Osteoblast (primary cell): ENCODE measurements around the gene ARFGAP3. TPM values are rescaled to one million over a fixed set of nuclear protein-coding genes. Genes with fewer than 3 reads are reported as not detected.

Experiments
- DNase-seq: peaks from one replicate; pipeline ENCODE4 v3.0.0; 2011; ENCODE audit warnings: low spot score, mixed read lengths; ENCODE audit not compliant: insufficient read length; ENCODE audit errors: missing footprints
- H2AFZ ChIP-seq: 2 replicates; pipeline ENCODE4 v1.6.0; 2011; ENCODE audit warnings: mild to moderate bottlenecking, low read length
- H3K27ac ChIP-seq: 2 replicates; pipeline ENCODE4 v1.5.1; 2011; ENCODE audit warnings: mild to moderate bottlenecking, low read depth, low read length, moderate library complexity
- H3K27me3 ChIP-seq: 2 replicates; pipeline ENCODE4 v1.6.0; 2012; ENCODE audit warnings: mild to moderate bottlenecking, control low read depth, inconsistent platforms, low read length, moderate library complexity; ENCODE audit not compliant: insufficient read depth
- H3K36me3 ChIP-seq: 2 replicates; pipeline ENCODE4 v1.5.1; 2011; ENCODE audit warnings: mild to moderate bottlenecking, low read length, control low read depth, moderate library complexity; ENCODE audit not compliant: insufficient read depth
- H3K4me1 ChIP-seq: 2 replicates; pipeline ENCODE4 v1.5.1; 2011; ENCODE audit warnings: mild to moderate bottlenecking, low read length, control low read depth, moderate library complexity; ENCODE audit not compliant: insufficient read depth
- H3K4me2 ChIP-seq: 2 replicates; pipeline ENCODE4 v1.6.0; 2011; ENCODE audit warnings: mild to moderate bottlenecking, low read length; ENCODE audit not compliant: insufficient read depth
- H3K4me3 ChIP-seq: fragments of 200-600 bp; sonication (generic); 3 replicates; pipeline ENCODE4 v1.5.1; 2012; ENCODE audit warnings: mild to moderate bottlenecking, low read length, inconsistent platforms; ENCODE audit not compliant: insufficient read depth
- H3K79me2 ChIP-seq: 2 replicates; pipeline ENCODE4 v1.6.0; 2012; ENCODE audit warnings: mild to moderate bottlenecking, low read length, control low read depth, inconsistent platforms; ENCODE audit not compliant: insufficient read depth
- H3K9me3 ChIP-seq: 2 replicates; pipeline ENCODE4 v1.5.1; 2011; ENCODE audit warnings: low read depth, low read length, control low read depth
- H4K20me1 ChIP-seq: 2 replicates; pipeline ENCODE4 v1.6.0; 2012; ENCODE audit warnings: mild to moderate bottlenecking, low read length, control low read depth; ENCODE audit not compliant: insufficient read depth
- total RNA-seq: library from RNA; depleted of rRNA; stranded (reverse); fragments of >200 nt; gene quantifications from 2 replicates; pipeline ENCODE4 v1.2.3, GENCODE V29; 2012
- TF ChIP-seq, protein P1 (sequence below): IDR thresholded peaks from 2 replicates; pipeline ENCODE4 v1.5.1; 2011; ENCODE audit warnings: mild to moderate bottlenecking, low read depth, low read length, moderate library complexity; ENCODE audit errors: extremely low read depth

Gene ARFGAP3
- total RNA-seq, 1 donor, result 90.5 TPM

DNA sequence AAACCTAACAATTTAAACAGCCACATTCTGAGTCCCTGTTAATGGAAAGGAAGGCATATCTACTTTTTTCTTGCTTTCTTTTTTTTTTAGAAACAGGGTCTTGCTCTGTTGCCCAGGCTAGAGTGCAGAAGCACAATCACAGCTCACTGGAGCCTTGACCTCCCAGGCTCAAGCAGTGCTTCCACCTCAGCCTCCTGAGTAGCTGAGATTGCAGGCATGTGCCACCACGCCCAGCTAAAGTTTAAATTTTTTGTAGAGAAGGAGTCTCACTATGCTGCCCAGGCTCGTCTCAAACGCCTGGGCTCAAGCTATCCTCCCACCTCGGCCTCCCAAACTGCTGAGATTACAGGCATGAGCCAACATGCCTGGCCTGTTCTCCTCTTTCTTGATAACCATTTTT lies 25.4 kb downstream of the ARFGAP3 start:
- Histone ChIP-seq H2AFZ (no peak overlapping the region), H3K27me3 (no peaks in the 10 kb centered on the region), H3K27ac (no peak overlapping the region), H3K4me1 (no peaks in the 10 kb centered on the region), H3K4me2 (no peak overlapping the region), H4K20me1 (peaks cover 10% of the 10 kb centered on the region), H3K36me3 (peaks cover 92% of the 10 kb centered on the region), H3K4me3 (no peak overlapping the region), H3K79me2 (peaks cover 20% of the 10 kb centered on the region), H3K9me3 (no peaks in the 10 kb centered on the region)
- DNase-seq, result no peak
- TF ChIP-seq, protein P1, sequence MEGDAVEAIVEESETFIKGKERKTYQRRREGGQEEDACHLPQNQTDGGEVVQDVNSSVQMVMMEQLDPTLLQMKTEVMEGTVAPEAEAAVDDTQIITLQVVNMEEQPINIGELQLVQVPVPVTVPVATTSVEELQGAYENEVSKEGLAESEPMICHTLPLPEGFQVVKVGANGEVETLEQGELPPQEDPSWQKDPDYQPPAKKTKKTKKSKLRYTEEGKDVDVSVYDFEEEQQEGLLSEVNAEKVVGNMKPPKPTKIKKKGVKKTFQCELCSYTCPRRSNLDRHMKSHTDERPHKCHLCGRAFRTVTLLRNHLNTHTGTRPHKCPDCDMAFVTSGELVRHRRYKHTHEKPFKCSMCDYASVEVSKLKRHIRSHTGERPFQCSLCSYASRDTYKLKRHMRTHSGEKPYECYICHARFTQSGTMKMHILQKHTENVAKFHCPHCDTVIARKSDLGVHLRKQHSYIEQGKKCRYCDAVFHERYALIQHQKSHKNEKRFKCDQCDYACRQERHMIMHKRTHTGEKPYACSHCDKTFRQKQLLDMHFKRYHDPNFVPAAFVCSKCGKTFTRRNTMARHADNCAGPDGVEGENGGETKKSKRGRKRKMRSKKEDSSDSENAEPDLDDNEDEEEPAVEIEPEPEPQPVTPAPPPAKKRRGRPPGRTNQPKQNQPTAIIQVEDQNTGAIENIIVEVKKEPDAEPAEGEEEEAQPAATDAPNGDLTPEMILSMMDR, result no peak

DNA sequence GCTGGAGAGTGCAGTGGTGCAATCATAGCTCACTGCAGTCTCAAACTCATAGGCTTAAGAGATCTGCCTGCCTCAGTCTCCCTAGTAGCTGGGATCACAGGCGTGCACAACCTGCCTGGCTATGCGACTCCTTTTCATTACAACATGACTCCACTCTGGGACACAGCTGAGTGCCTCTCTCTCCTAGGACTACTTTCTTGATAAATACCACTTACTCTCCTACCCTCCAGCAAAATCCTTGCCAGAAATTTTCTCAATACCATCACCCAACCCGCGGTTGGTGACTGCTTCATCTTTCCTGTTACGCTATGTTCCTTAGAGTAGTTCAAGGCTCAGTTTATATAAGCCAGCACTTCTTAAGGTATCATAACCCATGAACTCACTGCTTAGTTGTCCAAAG lies 26.9 kb downstream of the ARFGAP3 start:
- Histone ChIP-seq H2AFZ (no peak overlapping the region), H4K20me1 (peaks cover 5% of the 10 kb centered on the region), H3K4me1 (no peaks in the 10 kb centered on the region), H3K4me2 (no peak overlapping the region), H3K4me3 (no peak overlapping the region), H3K36me3 (peaks cover 92% of the 10 kb centered on the region), H3K27me3 (no peaks in the 10 kb centered on the region), H3K79me2 (peaks cover 10% of the 10 kb centered on the region), H3K9me3 (no peaks in the 10 kb centered on the region), H3K27ac (no peak overlapping the region)
- no peak for DNase-seq
- TF ChIP-seq, protein P1, result no peak

DNA sequence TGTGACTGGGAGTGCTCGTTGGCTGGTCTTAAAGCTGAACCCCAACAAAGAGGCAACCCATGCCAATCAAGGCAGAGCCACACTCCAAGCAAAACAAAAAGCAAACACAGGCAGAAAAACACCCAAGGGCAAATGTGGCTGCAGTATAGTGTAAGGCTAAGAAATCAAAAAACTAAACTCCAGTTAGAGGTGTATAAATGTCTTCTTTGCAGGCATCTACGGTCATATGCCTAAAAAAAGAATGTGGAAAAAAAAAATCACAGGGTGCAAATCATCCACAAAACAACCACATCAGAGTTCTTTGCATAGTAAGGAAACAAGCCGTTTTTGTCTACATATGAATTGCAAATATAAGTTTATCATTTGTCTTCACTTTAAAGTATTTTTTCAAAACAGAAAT lies 27.8 kb downstream of the ARFGAP3 start:
- no peaks in the 10 kb centered on the region for H3K4me1 ChIP-seq
- H4K20me1 ChIP-seq, result peaks cover 3% of the 10 kb centered on the region
- H3K4me3 ChIP-seq, result no peak overlapping the region
- no peak for DNase-seq
- no peaks in the 10 kb centered on the region for H3K9me3 ChIP-seq
- no peak overlapping the region for H3K27ac ChIP-seq
- no peaks in the 10 kb centered on the region for H3K27me3 ChIP-seq
- TF ChIP-seq, protein P1, result no peak
- H3K36me3 ChIP-seq, result peaks cover 92% of the 10 kb centered on the region
- no peak overlapping the region for H3K4me2 ChIP-seq
- H3K79me2 ChIP-seq, result peaks cover 3% of the 10 kb centered on the region
- H2AFZ ChIP-seq, result no peak overlapping the region

DNA sequence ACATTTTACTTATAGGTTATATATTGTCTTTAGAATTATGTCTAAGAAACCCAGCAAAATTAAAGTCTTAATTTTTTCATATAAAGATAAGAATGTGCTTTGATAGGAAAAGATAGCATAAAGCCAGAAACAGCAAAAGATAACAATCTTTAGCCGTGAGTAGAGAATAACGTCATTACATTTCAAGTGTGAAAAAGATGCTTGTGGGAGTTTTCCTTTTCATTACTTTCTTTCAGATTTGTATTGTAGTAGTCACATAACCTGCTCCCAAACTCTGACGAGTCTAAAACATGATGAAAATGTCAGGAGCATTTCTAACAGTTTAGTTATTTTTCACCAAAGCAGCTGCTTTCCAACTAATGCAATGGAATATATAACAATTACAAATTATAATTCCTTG lies 31.3 kb downstream of the ARFGAP3 start:
- peaks cover 3% of the 10 kb centered on the region for H3K79me2 ChIP-seq

More for the DNA sequence above, 31.3 kb downstream of the ARFGAP3 start:
- no peak overlapping the region for H3K27ac ChIP-seq
- no peak overlapping the region for H2AFZ ChIP-seq
- H3K4me3 ChIP-seq, result no peak overlapping the region
- H4K20me1 ChIP-seq, result peaks cover under 1% of the 10 kb centered on the region
- no peaks in the 10 kb centered on the region for H3K27me3 ChIP-seq
- H3K36me3 ChIP-seq, result peaks cover 92% of the 10 kb centered on the region
- peaks cover 5% of the 10 kb centered on the region for H3K4me1 ChIP-seq
- DNase-seq, result no peak
- H3K9me3 ChIP-seq, result peaks cover 3% of the 10 kb centered on the region
- no peak overlapping the region for H3K4me2 ChIP-seq
- TF ChIP-seq, protein P1, result no peak
